Gastrocnemius medialis (tissue), 4 donors: ENCODE results near the gene RETREG1. TPM values are rescaled to one million over a fixed set of nuclear protein-coding genes. Genes with fewer than 3 reads are reported as not detected.

Experiments
- ATAC-seq, 2 donors: fragments of 150-250 bp; one replicate each; pipeline ENCODE4 v1.9.1; 2016
- DNase-seq, 2 donors: peaks; one replicate each; pipeline ENCODE4 v3.0.0-alpha.2; 2019
- H3K27ac ChIP-seq, 4 donors: fragments of 200-600 bp; sonication (generic); 1 replicate in 1 of 4; 2 replicates in 3 of 4; pipeline ENCODE4 v1.5.1; 2016 to 2018; ENCODE audit warnings: mild to moderate bottlenecking in 2 of 4, moderate library complexity in 1 of 4
- H3K27me3 ChIP-seq, 3 donors: fragments of 200-600 bp; sonication (generic) in 2 of 3; 1 replicate in 1 of 3; 2 replicates in 2 of 3; pipeline versions ENCODE4 v1.5.1 to v1.6.0; 2016 to 2019; ENCODE audit warnings: mild to moderate bottlenecking in 1 of 3, moderate library complexity in 1 of 3
- H3K36me3 ChIP-seq, 2 donors: fragments of 200-600 bp; sonication (generic) in 1 of 2; one replicate each; pipeline ENCODE4 v1.5.1; 2017 to 2018
- H3K4me1 ChIP-seq, 2 donors: fragments of 200-600 bp; sonication (generic) in 1 of 2; one replicate each; pipeline ENCODE4 v1.5.1; 2016 to 2017; ENCODE audit warnings: mild to moderate bottlenecking in 2 of 2
- H3K4me3 ChIP-seq, 4 donors: fragments of 200-600 bp; sonication (generic) in 3 of 4; 1 replicate in 1 of 4; 2 replicates in 3 of 4; pipeline ENCODE4 v1.5.1; 2016 to 2019; ENCODE audit warnings: mild to moderate bottlenecking in 2 of 4
- H3K9me3 ChIP-seq, 3 donors: fragments of 200-600 bp; sonication (generic) in 2 of 3; 1 replicate in 1 of 3; 2 replicates in 2 of 3; pipeline ENCODE4 v1.5.1; 2016 to 2019
- POLR2A ChIP-seq, 2 donors: fragments of 450-650 bp; IDR thresholded peaks; one replicate each; pipeline ENCODE4 v1.6.1; 2017; ENCODE audit warnings: antibody characterized with exemption in 2 of 2, mild to moderate bottlenecking in 2 of 2, moderate library complexity in 2 of 2
- in situ Hi-C, 4 donors: fragments of 200-750 bp; cut with MboI; loops; one replicate each; pipeline versions ENCODE4 v1.15.0 to v1.8.0; 2017; ENCODE audit warnings: low sequenced_read_pairs in 4 of 4
- intact Hi-C: fragments of 100-400 bp; cut with DNase I; formaldehyde crosslinking; loops from one replicate; pipeline ENCODE4 v1.15.1; 2023; ENCODE audit warnings: low total_unique reads
- total RNA-seq, 4 donors: library from RNA; depleted of rRNA; stranded (reverse); fragments of >200 nt; gene quantifications; one replicate each; pipeline versions ENCODE4 v1.1.0 to v1.2.3, GENCODE V29; 2016
- TF ChIP-seq, protein P1 (sequence below), 5 experiments: fragments of 450-650 bp in 3 of 5; fragments of 200-600 bp in 2 of 5; sonication (generic) in 2 of 5; IDR thresholded peaks in 4 of 5; conservative IDR thresholded peaks in 1 of 5; 1 replicate in 4 of 5; 2 replicates in 1 of 5; pipeline ENCODE4 v1.5.1; 2016 to 2019; ENCODE audit warnings: antibody characterized with exemption in 5 of 5, mild to moderate bottlenecking in 3 of 5, moderate library complexity in 3 of 5

The RETREG1 gene
- total RNA-seq, 4 donors from 2014 or later: 94.2 to 380 (median 305) TPM

DNA sequence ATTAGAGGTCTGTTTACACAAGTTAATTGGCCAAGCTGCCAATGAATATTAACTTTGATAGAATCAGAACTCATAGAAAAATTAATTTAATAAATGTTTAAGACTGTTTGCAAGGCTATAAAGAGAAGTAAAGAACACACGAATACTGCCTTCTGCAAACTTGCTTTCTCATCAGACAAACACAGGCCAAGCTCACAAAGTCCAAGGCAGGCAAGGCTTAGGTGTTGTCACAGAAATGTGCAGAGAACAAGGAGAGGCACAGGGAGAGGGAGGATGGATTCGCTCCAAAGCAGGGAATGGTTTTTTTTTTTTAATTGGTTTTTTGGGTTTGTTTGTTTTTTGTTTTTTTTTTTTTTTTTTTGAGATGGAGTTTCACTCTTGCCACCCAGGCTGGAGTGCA, 43.4 kb downstream of the RETREG1 start:
- in situ Hi-C loops (no loop called here), intact Hi-C loops (loop anchor here (10.0 kb wide), 1 partner anchor 611 kb away; no protein-coding TSS in a partner anchor)
- no peaks in the 10 kb centered on the region for H3K27me3 ChIP-seq
- ATAC-seq (no peak), DNase-seq (no peak)
- no peak overlapping the region for H3K4me3 ChIP-seq
- peak overlapping the region in 3 of 4 donors; percentile 74 to 83 (median 77) for H3K27ac ChIP-seq
- TF ChIP-seq POLR2A (IDR thresholded peaks at IDR 0.05): no peak
- TF ChIP-seq, protein P1, sequence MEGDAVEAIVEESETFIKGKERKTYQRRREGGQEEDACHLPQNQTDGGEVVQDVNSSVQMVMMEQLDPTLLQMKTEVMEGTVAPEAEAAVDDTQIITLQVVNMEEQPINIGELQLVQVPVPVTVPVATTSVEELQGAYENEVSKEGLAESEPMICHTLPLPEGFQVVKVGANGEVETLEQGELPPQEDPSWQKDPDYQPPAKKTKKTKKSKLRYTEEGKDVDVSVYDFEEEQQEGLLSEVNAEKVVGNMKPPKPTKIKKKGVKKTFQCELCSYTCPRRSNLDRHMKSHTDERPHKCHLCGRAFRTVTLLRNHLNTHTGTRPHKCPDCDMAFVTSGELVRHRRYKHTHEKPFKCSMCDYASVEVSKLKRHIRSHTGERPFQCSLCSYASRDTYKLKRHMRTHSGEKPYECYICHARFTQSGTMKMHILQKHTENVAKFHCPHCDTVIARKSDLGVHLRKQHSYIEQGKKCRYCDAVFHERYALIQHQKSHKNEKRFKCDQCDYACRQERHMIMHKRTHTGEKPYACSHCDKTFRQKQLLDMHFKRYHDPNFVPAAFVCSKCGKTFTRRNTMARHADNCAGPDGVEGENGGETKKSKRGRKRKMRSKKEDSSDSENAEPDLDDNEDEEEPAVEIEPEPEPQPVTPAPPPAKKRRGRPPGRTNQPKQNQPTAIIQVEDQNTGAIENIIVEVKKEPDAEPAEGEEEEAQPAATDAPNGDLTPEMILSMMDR (IDR thresholded peaks at IDR 0.05 in 4 of 5, conservative IDR thresholded peaks at IDR 0.05 in 1 of 5): no peak
- H3K9me3 ChIP-seq: no peaks in the 10 kb centered on the region
- peaks cover 15 to 29% of the 10 kb centered on the region in 2 donors for H3K4me1 ChIP-seq
- H3K36me3 ChIP-seq: no peaks in the 10 kb centered on the region

DNA sequence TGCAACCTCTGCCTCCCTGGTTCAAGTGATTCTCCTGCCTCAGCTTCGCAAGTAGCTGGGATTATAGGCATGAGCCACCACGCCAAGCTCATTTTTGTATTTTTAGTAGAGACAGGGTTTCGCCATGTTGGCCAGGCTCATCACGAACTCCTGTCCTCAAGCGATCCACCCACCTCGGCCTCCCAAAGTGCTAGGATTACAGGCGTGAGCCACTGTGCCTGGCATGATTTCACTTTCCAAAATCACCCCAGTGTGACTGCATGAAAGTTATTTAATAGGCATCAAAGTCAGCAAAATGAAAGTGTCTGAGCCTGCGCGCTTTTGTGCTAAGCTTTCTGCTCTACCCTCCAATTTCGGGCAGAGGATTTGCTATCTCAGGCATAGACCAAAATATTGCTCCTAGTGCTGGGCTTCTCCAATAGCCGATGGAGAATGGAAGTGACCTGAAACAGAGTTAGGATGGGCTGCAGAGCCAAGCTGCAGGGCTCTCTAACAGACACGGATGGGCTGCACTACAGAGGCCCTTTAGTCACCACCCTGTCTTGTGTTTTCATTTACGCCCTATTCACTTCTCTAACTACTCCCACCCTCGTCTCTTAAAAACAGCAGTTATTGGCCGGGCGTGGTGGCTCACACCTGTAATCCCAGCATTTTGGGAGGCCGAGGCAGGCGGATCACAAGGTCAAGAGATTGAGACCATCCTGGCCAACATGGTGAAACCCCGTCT, 44.3 kb downstream of the RETREG1 start:
- TF ChIP-seq POLR2A (IDR thresholded peaks at IDR 0.05): no peak
- TF ChIP-seq, protein P1 (IDR thresholded peaks at IDR 0.05 in 4 of 5, conservative IDR thresholded peaks at IDR 0.05 in 1 of 5): no peak
- ATAC-seq (peak; percentile 37 to 60), DNase-seq (peak; percentile 10 to 48)
- H3K36me3 ChIP-seq: no peaks in the 10 kb centered on the region
- H3K27ac ChIP-seq: peak overlapping the region; percentile 28 to 77 (median 44)
- in situ Hi-C loops: no loop called here
- peaks cover 15 to 29% of the 10 kb centered on the region in 2 donors for H3K4me1 ChIP-seq
- intact Hi-C loops: loop anchor here (10.0 kb wide), 1 partner anchor 612 kb away; no protein-coding TSS in a partner anchor
- no peaks in the 10 kb centered on the region for H3K27me3 ChIP-seq
- H3K9me3 ChIP-seq: no peaks in the 10 kb centered on the region
- H3K4me3 ChIP-seq: no peak overlapping the region

DNA sequence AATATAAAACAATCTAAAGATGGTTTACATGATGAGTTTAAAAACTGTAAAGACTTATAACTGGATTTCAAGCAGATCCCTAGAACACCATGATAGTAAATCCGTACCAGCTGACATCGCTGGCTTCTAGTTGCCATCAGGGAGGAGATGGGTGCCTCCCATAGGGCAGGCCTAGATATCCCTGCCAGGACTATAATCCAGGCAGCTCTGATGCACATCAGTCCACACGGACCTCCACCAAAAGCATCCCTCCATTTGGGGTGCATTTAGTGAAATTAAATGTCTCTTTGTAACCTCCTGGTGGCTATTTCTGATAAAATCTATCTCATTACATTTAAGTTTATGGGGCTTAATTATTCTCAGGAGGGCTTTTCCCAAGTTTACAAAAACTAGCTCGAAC, 45.8 kb downstream of the RETREG1 start:
- ATAC-seq (no peak), DNase-seq (no peak)
- intact Hi-C loops: loop anchor here (10.0 kb wide), 1 partner anchor 614 kb away; no protein-coding TSS in a partner anchor
- Histone ChIP-seq H3K27me3 (no peaks in the 10 kb centered on the region), H3K36me3 (no peaks in the 10 kb centered on the region), H3K4me1 (peaks cover 15 to 29% of the 10 kb centered on the region in 2 donors), H3K9me3 (no peaks in the 10 kb centered on the region), H3K27ac (no peak overlapping the region), H3K4me3 (no peak overlapping the region)
- in situ Hi-C loops: no loop called here
- TF ChIP-seq POLR2A (IDR thresholded peaks at IDR 0.05): no peak
- TF ChIP-seq, protein P1 (IDR thresholded peaks at IDR 0.05 in 4 of 5, conservative IDR thresholded peaks at IDR 0.05 in 1 of 5): no peak

DNA sequence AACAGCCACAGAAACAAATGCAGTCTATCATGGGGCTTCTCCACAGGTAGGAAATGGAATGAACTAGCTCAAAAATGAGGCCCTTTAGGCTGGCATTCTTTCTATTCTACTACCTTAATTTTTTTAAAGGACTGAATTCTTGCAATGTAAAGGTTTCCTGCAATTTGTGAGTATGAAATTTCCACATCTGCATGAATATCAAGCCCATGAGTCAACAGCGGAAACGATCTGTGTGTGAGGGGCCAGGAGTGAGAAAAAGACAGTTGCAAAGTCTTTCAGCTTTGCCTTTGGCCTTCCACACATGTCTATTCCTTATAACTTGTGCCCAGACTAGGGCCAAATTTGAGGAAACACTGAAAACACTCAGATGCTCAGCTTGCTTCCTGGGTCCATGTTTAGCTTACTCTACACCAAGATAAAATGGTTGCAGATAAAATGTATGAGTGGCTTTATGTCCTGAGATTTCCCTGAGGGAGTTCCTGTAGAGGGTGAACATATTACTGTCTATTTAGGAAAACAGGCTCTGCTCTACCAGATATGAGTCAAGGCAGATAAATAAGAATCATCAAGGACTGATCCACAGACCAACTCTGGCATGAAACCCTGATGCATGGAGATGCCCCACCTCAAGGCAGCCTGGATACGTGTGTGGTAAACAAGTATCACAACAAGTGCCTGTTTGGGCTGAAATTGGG, 46.5 kb downstream of the RETREG1 start:
- DNase-seq (no peak), ATAC-seq (no peak)
- Histone ChIP-seq H3K27ac (no peak overlapping the region), H3K27me3 (no peaks in the 10 kb centered on the region), H3K9me3 (no peaks in the 10 kb centered on the region), H3K36me3 (no peaks in the 10 kb centered on the region), H3K4me3 (no peak overlapping the region), H3K4me1 (peaks cover 19 to 26% of the 10 kb centered on the region in 2 donors)
- in situ Hi-C loops: no loop called here
- no peak for TF ChIP-seq POLR2A (IDR thresholded peaks at IDR 0.05)
- TF ChIP-seq, protein P1 (IDR thresholded peaks at IDR 0.05 in 4 of 5, conservative IDR thresholded peaks at IDR 0.05 in 1 of 5): no peak
- intact Hi-C loops: loop anchor here (10.0 kb wide), 1 partner anchor 615 kb away; no protein-coding TSS in a partner anchor
